Smooth muscle cell of bladder (primary cell): Measurements from ENCODE around the gene ZNF778. TPM values are rescaled to one million over a fixed set of nuclear protein-coding genes. Genes with fewer than 3 reads are reported as not detected.

ENCODE experiments used
- total RNA-seq: library from RNA; depleted of rRNA; stranded (reverse); fragments of >200 nt; gene quantifications from 2 replicates; pipeline ENCODE4 v1.2.3, GENCODE V29; 2014

Gene ZNF778
- 5.5 and 8.5 TPM in 2 replicates for total RNA-seq

GRCh38 chr16:89217388-89218191 is at the start of gene ZNF778:
Gene ZNF778 (plus strand): TSS chr16:89217703. CDS start chr16:89221128, 3,425 bp downstream.

DNA sequence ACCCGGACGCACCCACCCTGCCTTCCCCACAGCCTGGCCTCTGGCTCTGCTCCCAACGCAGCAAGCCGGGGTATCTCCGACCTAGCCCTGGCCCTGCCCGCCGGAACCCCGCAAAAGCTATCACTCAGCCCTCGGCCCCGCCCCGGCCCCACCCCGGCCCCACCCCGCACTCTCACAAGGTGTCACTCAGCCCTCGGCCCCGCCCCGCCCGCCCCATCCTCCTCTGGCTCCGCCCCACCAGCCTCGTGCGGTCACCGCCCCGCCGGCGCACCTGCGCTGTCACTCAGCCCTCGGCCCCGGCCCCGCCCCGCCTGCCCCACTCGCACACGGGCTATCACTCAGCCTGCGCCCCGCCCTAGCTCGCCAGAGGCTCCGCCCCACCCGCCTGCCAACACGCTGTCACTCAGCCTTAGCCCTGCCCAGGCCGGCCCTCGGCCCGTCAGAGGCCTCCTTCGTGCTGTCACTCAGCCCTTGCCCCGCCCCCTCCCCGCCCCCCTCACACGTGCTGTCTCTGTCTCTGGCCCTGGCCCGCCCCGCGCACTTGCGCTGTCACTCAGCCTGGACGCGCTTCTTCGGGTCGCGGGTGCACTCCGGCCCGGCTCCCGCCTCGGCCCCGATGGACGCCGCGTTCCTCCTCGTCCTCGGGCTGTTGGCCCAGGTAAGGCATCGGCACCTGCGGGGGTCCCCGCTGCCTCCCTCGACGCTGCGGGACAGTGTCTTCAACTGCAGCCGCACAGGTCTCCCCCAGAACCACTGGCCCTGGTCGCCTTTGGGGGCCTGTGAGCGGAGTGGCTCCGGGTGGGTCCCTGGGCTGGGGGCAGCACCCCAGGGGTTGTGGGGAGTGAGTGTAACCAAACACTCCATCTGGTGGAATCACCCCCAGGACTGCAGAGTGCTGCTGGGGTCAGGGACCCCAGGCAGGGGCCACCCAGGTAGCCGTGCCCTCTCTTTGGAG is 46.0 kb upstream of the ZNF778 start, which contains the start of gene CDH15:
CDH15 (plus strand) TSS at position 533 of the 955 bp plus-strand sequence; CDS start at position 617, 84 bp downstream.

DNA sequence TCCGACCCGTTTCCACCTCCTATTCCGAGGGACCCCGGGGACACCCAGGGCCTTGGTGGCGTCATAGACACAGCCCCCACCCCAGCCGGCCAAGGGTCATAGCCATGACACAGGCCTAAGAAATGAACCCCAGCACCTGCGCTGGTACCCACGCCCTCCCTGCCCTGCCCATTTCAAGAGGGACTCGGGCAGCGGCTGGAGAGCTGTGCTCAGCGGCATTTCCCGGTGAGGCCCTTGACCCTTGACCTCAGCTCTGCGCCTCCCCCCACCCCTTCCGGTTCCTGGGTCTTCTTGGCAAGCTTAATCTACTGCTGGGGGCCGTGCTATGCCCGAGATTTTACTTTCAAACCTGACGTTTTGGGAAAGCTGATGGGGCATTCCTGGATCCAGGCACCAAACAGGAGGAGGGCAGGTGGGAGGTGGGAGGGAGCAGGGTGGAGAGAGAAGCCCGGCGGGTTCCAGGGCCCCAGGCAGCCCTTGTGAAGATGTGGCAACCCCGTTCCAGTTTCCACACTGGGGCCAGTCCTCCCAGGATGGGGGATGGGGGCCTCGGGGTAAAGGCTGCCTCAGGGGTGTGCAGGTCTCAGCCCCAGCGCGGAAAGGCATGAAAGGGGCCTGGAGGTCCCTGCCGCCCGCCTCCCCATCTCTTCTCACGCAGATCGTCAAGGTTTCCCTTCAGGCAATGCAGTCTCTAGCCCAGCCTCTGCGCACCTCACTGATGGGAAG is 17.2 kb upstream of the ZNF778 start, which contains the start of gene SLC22A31:
SLC22A31 (minus strand) TSS at position 414 of the 726 bp plus-strand sequence; CDS start at position 378, 36 bp downstream.

Other genes starting within 250 kb of the ZNF778 start
- not detected in 2 replicates for gene CBFA2T3, start 240.5 kb upstream of the ZNF778 start, total RNA-seq
- 19.3 and 24.7 TPM in 2 replicates for gene ACSF3, start 123.9 kb upstream of the ZNF778 start, total RNA-seq
- gene CDH15, start 46.0 kb upstream of the ZNF778 start, total RNA-seq, result 0.28 and 0.65 TPM in 2 replicates
- 0.28 and 1.0 TPM in 2 replicates for gene SLC22A31, start 17.2 kb upstream of the ZNF778 start, total RNA-seq